ENCODE measurements around the gene ALDH1L1. TPM values are rescaled to one million over a fixed set of nuclear protein-coding genes. Genes with fewer than 3 reads are reported as not detected.

The ALDH1L1 gene
- total RNA-seq, 1 experiment from 2014 or later = not detected

GRCh38 chr3:126131881-126132750 is 48.3 kb downstream of the ALDH1L1 start:
- Histone ChIP-seq H3K79me2 (ENCODE audit: low read length) (no peaks in the 10 kb centered on the region), H3K4me1 (ENCODE audit: insufficient read depth, low read length) (peaks cover 12% of the 10 kb centered on the region), H3K36me3 (ENCODE audit: low read depth, low read length) (no peaks in the 10 kb centered on the region), H3K9ac (ENCODE audit: low read length) (no peak overlapping the region), H4K20me1 (ENCODE audit: low read length) (no peaks in the 10 kb centered on the region), H3K27me3 (ENCODE audit: low read length) (no peaks in the 10 kb centered on the region), H3F3A (ENCODE audit: low read length, unreplicated experiment) (no peaks in the 10 kb centered on the region), H2AFZ (ENCODE audit: low read length) (no peak overlapping the region), H3K9me3 (ENCODE audit: low read length) (no peaks in the 10 kb centered on the region), H3K4me2 (ENCODE audit: low read length) (no peak overlapping the region), H3K9me2 (replicated peaks; ENCODE audit: low read length) (no peaks in the 10 kb centered on the region), H3K27ac (ENCODE audit: low read length) (no peak overlapping the region), H3K4me3 (ENCODE audit: low read length) (no peak overlapping the region)
- TF ChIP-seq EZH2 (IDR thresholded peaks at IDR 0.05; ENCODE audit: low read length, unreplicated experiment) = no peak
- TF ChIP-seq, protein P1, sequence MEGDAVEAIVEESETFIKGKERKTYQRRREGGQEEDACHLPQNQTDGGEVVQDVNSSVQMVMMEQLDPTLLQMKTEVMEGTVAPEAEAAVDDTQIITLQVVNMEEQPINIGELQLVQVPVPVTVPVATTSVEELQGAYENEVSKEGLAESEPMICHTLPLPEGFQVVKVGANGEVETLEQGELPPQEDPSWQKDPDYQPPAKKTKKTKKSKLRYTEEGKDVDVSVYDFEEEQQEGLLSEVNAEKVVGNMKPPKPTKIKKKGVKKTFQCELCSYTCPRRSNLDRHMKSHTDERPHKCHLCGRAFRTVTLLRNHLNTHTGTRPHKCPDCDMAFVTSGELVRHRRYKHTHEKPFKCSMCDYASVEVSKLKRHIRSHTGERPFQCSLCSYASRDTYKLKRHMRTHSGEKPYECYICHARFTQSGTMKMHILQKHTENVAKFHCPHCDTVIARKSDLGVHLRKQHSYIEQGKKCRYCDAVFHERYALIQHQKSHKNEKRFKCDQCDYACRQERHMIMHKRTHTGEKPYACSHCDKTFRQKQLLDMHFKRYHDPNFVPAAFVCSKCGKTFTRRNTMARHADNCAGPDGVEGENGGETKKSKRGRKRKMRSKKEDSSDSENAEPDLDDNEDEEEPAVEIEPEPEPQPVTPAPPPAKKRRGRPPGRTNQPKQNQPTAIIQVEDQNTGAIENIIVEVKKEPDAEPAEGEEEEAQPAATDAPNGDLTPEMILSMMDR (conservative IDR thresholded peaks at IDR 0.05; ENCODE audit: low read depth, low read length) = no peak
- no peak for TF ChIP-seq EZH2phosphoT487 (IDR thresholded peaks at IDR 0.05; ENCODE audit: borderline replicate concordance, low read length)
- intact Hi-C loops (cut with micrococcal nuclease) = no loop called here
- ChIA-PET CTCF (no interaction called here), POLR2A (ENCODE audit: unreplicated experiment) (no interaction called here)
- no peak for ATAC-seq
- DNase-seq = no peak
- BruUV-seq (replicated peaks) = no TSS peak

DNA sequence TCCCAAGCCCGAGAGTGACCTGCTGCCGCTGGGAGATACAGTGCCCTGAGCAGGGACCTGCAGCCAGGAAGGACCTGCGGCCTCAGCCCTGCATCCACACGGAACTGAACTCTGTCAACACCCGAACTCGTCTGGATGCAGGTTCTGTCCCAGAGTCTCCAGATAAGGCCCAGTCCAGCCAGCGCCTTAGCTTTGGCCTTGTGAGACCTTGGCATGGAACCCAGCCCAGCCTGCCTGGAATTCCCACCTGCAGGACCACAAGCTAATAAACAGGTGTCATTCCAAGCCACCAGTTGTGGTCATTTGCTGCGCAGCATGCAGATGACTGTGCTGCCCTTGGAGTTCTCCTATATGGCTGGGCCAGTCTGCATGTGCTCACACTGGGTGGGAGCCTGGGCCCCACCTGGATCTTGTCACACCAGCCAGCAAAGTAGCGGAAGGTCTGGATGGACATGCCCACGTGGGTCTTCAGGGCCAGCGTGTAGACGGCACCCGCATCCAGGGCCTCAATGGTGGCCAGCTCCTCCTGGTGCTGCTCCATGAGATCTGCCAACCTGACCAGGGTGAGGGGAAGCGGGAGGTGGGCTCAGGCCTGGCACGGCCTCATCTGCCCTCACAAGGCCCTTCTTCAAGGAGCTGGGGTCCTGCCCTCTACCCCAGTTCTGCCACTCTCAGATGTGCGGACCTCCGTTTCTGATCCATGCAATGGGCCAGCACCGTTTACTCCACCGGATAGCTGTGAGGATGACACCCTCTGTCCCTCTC is 49.2 kb downstream of the ALDH1L1 start:
- POLR2A ChIA-PET (ENCODE audit: unreplicated experiment) = no interaction called here
- Histone ChIP-seq H3K79me2 (ENCODE audit: low read length) (no peaks in the 10 kb centered on the region), H3K4me3 (ENCODE audit: low read length) (no peak overlapping the region), H3K36me3 (ENCODE audit: low read depth, low read length) (no peaks in the 10 kb centered on the region), H2AFZ (ENCODE audit: low read length) (no peak overlapping the region), H3K9me3 (ENCODE audit: low read length) (no peaks in the 10 kb centered on the region), H3K27me3 (ENCODE audit: low read length) (no peaks in the 10 kb centered on the region), H3K4me2 (ENCODE audit: low read length) (no peak overlapping the region), H3K9me2 (replicated peaks; ENCODE audit: low read length) (no peaks in the 10 kb centered on the region), H4K20me1 (ENCODE audit: low read length) (no peaks in the 10 kb centered on the region), H3F3A (ENCODE audit: low read length, unreplicated experiment) (no peaks in the 10 kb centered on the region), H3K27ac (ENCODE audit: low read length) (no peak overlapping the region), H3K4me1 (ENCODE audit: insufficient read depth, low read length) (peaks cover 12% of the 10 kb centered on the region), H3K9ac (ENCODE audit: low read length) (no peak overlapping the region)
- BruUV-seq (replicated peaks) = no TSS peak
- DNase-seq (no peak), ATAC-seq (no peak)
- CTCF ChIA-PET = no interaction called here
- intact Hi-C loops (cut with micrococcal nuclease) = no loop called here
- TF ChIP-seq EZH2phosphoT487 (IDR thresholded peaks at IDR 0.05; ENCODE audit: borderline replicate concordance, low read length) = no peak
- TF ChIP-seq, protein P1 (conservative IDR thresholded peaks at IDR 0.05; ENCODE audit: low read depth, low read length) = no peak
- TF ChIP-seq EZH2 (IDR thresholded peaks at IDR 0.05; ENCODE audit: low read length, unreplicated experiment) = no peak

Data from PC-3 (cell line).